NCI-H460 (cell line): ENCODE measurements around the gene NANOS1. TPM values are rescaled to one million over a fixed set of nuclear protein-coding genes. Genes with fewer than 3 reads are reported as not detected.
"Not testable (repeated sequence)": the region's sequence is repeated elsewhere in the genome, so short reads cannot be mapped to it uniquely, and the experiment has no call there.

Experiments
- DNase-seq: peaks from one replicate; pipeline ENCODE4 v3.0.0-alpha.2; 2016; ENCODE audit warnings: low read depth; ENCODE audit errors: extremely low read depth
- total RNA-seq: library from RNA; depleted of rRNA; stranded (reverse); fragments of >200 nt; shearing (Covaris generic); gene quantifications from 2 replicates; pipeline ENCODE4 v1.2.3, GENCODE V29; 2014

Gene NANOS1
- total RNA-seq, 1 experiment from 2014 or later = 1.8 TPM

DNA sequence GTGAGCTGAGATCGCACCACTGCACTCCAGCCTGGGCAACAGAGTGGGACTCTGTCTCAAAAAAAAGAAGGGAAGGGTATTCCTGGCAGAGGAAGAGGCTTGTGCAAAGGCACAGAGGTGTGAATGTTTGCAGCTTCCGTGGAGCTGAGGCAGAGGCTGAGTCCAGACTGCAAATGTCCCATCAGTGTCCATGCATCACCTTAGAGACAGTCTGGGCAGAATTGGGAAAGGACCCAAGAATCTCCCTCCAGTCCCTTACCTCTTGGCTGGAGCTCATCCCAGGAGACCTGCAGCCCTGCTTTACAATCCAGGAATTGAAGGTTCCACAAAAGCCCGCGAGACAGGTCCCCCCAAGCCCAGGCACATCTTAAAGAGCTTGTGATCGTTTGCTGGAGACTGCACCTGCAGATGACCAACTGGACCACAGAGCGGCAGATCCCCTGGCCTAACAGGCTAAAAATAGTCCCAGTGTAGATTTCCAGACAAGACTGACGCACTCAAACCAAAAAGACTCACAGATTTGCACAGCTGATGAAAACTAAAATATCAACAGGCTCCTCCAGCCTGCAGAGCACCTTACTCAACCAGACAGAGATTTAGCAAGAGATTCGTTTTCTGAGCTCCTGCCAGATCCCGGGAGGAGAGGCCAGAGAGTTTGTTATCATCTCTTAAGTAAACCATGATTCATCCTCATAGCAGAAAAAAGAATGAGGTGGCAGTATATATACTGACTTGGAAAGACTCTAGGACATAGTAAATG, 22.9 kb upstream of the NANOS1 start:
- peak; percentile 84 for DNase-seq

DNA sequence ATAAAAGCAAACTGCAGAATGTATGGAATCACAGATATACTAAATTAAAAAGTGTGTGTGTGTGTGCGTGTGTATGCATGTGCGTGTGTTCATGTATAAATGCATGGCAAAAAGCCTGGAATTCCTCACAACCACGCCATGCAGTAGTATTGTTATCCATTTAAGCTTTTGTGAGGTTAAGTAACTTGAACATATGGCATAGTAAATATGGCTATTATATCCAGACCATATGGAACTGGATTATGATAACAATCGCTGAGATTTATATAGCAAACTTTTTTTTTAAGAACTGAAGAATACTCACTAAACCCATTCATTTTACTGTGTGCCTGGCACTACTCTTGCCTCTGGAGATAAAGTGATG, 22.3 kb upstream of the NANOS1 start:
- no peak for DNase-seq

DNA sequence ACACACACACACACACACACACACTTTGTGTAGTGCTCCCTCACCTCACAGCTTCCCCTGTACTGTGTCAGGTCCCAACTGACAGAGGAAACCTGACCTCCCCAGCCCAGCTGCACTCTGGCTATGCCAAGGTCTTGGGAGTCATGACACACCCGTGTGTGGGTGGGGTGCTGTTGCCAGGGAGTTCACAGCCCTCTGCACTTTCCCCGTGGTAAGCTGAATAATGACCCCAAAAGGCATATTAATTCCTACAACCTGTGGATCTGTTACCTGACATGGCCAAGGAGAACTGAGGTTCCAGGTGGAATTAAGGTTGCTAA, 8.9 kb upstream of the NANOS1 start:
- no peak for DNase-seq

DNA sequence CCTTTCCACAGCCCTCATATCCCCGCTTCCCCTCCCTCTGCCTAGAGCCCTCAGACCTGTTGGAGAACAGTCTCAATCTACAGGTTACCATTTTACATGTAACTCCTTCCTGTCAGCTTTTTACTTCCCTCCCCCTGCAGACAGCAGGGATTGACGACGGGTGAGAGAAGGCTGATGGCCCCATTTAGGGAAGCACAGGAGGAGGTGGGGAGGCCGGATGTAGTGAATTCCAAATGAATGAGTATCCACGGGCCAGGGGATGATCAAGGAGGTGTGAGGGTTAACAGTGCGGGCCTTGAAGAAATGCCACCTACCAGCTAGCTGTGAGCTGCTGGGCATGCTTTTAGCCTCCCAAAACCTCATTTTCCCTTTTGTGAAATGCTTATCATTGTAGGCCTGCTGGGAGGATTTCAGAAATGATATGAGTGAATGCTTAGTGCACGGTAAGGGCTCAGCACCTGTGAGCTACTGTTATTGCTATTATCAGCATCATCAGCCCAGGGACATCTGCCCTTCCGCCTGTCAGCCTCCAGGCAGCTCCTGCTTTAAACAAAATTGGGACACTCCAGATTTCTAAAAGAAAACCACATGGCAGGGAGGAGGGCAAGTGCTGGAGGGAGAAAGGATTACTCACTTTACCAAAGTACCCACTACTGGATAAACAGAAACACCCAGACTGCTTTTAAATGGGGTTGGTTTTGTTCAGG, 6.5 kb upstream of the NANOS1 start:
- no peak for DNase-seq

DNA sequence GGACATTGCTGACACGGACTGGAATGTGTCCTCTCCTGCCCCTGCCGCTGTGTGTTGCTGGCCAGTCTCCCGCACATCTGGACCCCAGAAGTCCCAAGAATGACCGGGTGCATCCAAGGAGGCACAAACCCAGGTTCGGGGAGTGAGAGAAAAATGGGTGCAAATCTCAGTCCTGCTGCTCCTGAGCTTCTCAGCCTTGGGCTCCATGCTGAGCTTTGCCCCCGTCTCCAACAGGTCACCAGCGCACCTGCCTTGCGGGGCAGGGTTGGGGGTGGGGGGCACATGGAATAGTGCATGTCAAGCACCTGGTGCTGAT, 6.0 kb upstream of the NANOS1 start:
- no peak for DNase-seq

DNA sequence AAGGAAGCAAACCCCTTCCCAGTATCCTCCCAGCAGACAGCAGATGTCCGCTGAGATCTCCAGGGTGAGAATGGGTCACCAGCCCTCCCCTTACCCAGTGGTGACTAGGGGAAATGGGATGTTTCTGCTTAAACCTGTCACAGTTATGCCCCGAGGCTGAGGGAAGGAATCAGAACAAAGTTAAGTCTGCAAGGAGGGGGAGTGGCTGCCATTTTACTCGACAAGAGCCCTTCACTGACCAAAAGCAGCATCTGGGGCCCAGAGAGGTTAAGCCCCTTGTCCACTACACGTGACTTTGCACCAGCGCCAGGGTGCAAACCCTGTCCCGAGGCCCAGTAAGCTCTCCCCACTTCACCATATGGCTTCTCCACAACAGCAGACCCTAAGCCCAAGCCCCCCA, 4.6 kb upstream of the NANOS1 start:
- no peak for DNase-seq

DNA sequence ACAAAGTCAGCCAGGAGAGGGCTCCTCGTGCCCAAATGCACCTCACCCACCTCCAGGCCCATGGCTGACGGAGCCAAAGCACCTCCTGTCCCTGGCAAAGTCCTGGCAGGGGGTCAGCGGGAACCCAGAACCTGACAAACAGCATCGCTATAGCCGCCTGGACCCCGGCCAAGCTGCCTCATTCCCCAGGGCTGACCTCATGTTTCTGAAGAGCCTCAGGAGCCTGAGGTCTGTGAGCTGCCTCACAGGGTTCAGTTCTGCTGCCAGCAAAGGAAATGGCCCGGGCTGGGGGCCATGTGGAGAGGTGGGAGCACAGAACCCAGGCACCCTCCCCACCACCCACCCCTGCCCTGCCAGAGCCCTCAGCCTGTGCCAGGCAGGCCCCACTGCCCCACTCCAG, 4.2 kb upstream of the NANOS1 start:
- DNase-seq = no peak

DNA sequence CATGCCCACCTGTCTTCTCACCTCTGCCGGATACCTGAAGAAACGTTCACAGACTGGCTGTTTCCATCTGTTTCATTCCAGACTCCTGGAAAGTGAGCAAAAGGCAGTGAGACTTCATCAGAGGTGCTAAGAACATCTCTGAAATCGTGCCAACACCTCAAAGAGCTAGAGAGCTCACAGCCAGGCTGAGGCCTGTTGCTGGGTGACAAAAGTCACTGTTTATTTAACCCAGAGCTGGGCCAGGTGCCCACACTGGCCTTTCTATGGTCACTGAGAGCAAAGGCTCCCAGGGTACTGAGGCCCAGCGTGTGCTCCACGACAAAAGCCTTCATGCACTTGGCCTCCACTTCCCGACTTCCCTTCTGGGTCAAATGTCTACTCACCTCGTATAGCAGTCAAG, 3.7 kb upstream of the NANOS1 start:
- no peak for DNase-seq

DNA sequence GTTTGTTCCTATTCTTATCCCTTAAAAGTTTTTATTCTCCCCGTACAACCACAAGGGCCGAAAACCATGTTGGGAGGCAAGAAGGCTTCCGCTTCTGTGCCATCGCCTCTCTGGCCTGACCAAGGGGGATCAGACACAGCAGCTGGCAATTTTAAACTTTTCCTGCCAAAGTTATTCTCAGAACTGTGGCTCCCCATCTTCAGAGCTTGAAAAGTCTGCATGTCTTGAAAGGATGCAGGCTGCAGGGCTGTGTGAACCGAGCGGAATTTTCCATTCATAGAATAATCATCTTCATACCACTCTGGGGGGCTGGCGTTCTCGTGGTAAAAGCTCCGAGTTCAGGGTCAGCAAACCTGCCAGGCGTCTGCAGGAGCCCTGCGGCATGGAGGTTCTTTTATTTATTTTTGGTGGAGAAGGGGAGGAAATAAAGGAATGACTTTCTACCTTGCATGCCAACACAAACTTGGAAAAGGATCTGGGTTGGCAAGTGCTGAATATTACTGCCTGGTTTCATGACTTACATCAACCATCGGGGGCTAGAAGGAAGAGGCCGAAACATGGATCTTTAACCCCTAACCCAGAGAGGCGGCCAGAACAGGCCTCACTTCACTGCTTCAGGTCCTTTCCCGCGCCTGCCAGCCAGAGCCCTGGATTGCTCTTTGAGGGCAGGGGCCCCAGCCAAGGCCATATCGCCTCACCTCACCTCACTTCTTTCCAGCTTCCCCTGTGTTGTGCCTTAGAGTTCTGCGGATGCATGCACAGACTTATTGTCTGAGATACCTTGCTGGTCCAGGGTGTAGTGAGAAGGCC, 3.0 kb upstream of the NANOS1 start:
- DNase-seq = no peak

DNA sequence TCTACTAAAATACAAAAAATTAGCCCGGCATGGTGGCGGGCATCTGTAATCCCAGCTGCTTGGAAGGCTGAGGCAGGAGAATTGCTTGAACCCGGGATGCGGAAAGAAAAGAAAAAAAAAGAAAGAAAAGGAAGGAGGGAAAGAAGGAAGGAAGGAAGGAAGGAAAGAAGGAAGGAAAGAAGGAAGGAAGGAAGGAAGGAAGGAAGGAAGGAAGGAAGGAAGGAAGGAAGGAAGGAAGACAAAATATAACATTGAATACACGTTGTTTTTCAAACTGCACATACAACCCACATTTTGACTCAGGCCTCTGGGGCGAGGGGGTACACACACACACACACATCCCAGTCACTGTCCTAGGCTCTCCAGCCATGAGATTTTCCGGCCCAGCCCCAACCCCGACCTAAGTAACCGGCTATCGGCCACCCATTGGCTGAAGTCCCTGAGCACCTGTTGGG, 1.0 kb upstream of the NANOS1 start:
- DNase-seq = not testable (repeated sequence)

DNA sequence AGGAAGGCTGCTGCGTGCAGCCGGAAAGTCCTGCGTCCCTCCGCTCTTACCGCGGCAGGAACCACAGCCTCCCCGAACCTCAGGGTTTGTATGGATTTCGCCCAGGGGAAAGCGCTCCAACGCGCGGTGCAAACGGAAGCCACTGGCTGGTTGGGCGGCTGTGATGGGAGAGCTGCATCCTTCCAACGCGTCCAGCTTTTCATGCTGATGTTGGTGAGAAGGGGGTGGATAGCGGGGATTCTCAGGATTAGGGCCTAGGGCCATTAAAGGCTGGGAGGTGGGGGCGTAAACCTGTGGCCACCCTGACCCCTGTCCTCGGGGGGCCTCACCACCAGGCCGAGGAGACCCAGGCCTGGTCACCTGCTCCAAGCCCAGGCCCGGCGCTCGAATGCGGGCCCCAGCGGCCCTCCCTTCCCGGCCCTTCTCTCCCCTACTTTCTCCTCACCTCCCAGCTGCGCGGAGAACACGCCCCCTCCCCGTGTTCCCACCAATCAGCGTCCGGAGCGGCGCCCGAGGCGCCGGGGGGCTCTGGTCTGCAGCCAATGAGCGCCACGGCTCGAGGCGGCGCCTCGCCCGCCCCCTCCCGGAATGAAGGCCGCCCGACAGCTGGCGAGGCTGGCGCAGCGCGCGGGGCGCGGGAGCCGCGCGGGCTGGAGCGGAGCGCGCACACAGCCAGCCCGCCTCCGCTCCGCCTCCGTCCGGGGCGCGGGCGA, 458 bp upstream of the NANOS1 start:
- peak; percentile 76 for DNase-seq

DNA sequence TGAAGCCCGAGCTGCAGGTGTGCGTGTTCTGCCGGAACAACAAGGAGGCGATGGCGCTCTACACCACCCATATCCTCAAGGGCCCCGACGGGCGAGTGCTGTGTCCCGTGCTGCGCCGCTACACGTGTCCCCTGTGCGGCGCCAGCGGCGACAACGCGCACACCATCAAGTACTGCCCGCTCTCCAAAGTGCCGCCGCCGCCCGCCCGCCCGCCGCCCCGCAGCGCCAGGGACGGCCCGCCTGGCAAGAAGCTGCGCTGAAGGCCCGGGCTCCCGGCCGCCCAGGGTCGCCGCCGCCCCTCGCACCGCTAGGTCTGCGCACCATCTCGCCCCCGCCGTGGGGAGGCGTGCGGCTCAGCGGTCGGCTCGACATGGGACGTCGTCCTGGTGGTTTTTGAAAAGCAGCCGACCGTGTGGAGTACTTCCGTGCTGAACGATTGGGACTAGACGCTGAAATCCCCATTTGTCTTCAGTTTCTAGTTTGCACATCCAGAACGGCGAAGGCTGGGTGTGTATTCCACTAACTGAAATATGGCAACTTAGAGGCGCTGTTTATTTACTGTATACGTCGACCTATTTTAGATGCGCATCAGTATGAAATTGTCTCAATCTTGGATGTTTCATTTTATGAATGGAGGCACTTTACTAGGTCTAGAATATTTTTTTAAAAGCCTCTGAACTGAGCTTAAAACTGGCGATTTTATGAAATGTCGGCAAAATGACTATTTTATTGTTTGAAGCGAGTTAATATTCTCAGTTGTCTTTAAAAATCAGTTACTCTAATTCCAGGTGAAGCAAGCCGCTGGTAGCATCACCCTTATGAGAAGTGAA, 1.1 kb downstream of the NANOS1 start:
- peak; percentile 41 for DNase-seq

DNA sequence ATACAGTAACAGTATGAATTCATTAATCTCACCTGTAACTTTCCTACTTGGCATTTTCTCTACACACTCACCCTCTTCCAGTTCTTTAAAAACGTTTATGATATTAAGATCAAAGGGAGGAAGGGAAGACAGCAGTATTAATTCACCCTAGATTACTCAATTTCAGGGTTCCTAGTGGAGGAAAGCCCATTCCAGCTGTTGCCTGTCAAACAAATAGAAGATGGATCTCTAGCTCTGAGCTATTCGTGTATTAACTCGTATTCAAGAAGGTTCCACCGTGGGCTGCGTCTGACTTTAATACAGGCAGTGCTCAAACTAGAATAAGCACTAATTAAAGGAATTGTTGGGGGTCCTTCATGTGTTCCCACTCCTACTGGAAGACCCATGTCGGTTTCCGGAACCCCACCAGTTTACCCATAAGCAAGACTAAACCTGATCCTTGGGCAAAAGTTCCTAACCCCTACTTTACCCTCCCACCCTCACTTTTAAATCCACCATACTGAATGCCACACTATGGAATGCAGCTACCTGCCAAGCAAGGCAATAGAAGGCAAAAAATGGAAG, 2.1 kb downstream of the NANOS1 start:
- DNase-seq = no peak

DNA sequence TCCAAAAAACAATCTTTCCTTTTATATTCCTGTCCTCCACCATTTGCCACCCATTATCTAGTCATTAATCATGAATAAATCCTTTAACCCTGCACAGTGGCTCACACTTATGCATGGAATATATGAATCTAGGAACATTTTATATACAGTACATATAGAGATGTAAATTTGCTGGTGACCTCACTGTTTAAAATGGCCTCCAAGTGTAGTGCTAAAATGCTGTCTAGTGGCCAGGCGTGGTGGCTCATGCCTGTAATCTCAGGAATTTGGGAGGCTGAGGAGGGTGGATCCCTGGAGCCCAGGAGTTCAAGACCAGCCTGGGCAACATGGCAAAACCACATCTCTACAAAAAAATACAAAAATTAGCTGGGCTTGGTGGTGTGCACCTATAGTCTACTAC, 9.6 kb downstream of the NANOS1 start:
- DNase-seq = no peak

DNA sequence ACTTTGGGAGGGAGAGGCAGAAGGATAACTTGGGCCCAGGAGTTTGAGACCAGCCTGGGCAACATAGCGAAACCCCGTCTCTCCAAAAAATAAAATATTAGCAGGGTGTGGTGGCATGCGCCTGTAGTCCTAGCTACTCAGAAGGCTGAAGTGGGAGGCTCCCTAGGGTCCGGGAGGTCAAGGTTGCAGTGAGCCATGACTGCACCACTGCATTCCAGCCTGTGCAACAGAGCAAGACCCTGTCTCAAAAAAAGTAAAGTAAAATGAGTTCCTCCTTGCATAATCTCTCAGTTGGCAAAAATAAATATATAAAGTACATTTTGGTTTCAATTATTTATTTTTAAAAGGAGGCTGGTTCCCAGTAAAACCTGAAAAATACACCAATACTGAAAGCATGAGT, 11.8 kb downstream of the NANOS1 start:
- no peak for DNase-seq

DNA sequence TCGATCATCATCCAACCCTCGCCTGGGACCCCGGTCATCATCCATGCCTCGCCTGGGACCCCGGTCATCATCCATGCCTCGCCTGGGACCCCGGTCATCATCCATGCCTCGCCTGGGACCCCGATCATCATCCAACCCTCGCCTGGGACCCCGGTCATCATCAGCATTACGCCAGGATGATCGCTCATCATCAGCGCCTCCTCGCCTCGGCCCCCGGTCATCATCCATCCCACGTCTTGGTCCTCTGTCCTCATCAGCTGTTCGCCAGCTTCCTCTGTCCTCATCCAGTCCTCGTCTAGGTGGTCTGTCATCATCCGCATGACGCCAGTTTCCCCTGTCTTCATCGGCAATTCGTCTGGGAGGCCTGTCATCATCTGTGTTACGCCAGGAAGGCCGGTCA, 12.7 kb downstream of the NANOS1 start:
- DNase-seq = no peak

DNA sequence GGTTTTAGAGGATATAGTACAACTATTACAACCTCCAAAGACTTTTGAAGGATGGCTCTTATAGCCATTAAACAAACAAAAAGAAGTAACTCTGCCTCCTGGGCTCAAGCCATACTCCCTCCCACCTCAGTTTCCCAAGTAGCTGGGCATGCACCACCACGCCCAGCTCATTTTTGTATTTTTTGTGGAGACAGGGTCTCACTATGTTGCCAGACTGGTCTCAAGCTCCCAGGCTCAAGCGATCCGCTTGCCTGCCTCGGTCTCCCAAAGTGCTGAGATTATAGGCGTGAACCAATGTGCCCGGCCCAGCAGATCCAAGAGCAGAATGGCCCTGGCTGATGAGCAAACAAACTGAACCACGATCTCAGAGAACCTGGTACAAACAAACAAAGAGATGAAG, 16.0 kb downstream of the NANOS1 start:
- no peak for DNase-seq

DNA sequence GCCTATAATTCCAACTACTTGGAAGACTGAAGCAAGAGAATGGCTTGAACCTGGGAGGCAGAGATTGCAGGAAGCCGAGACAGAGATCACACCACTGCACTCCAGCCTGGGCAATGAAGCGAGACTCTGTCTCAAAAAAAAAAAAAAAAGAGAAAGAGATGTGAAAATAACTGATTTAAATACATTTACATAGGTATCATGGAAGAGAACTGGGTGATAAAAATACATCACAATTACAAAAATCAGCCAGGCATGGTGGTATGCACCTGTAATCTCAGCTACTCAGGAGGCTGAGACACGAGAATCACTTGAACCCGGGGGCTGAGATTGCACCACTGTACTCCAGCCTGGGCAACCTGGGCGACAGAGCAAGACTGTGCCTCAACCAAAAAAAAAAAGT, 19.8 kb downstream of the NANOS1 start:
- DNase-seq = no peak

DNA sequence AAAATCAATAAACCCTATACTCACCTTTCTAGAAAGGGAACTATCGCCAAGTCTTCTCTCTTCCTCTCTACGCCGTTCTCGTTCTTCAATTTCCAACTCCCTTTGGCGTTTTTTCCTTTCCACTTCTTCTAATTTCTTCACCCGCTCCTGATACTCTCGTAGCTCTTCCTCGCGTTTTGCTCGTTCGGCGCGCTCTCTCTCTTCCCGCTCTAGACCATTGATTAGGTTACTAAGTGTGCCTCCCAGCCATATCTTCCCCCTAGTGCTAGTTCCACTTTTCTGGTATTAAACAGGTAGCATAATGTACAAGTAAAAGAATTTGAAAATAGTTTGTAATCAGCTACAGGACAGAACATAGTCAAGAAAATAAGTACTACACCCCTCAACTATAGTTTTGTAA, 20.3 kb downstream of the NANOS1 start:
- no peak for DNase-seq

DNA sequence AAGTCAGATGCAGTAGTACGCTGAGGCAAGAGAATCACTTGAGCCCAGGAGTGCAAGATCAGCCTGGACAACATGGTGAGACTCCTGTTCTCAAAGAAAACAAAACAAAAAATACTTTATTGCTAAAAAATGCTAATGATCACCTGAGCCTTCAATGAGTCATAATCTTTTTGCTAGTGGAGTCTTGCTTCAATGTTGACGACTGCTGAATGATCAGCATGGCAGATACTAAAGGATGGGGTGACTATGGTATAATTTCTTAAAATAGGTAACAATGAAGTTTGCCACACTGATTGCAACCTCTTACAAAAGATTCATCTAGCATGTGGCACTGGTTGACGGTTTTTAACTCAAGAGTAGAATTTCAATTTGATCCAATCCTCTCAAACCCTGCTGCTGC, 22.3 kb downstream of the NANOS1 start:
- DNase-seq = no peak
